CD1c-positive myeloid dendritic cell (primary cell): ENCODE data around the gene SUPT20HL2.
"Not testable (repeated sequence)": the region's sequence is repeated elsewhere in the genome, so short reads cannot be mapped to it uniquely, and the experiment has no call there.

Experiments
- DNase-seq: peaks from one replicate; pipeline ENCODE4 v3.0.0-alpha.2; 2016; ENCODE audit errors: extremely low spot score

The SUPT20HL2 gene

GRCh38 chrX:24314019-24314635, at the start of gene SUPT20HL2:
TSS of gene SUPT20HL2 (minus strand) at chrX:24314069. CDS start at chrX:24313315, 754 bp downstream.
- no peak for DNase-seq

GRCh38 chrX:24362089-24362745, 48.3 kb upstream of the SUPT20HL2 start:
- DNase-seq: not testable (repeated sequence)

GRCh38 chrX:24360272-24360671, 46.4 kb upstream of the SUPT20HL2 start, which contains the start of gene SUPT20HL1:
TSS of gene SUPT20HL1 (plus strand) at chrX:24360639. CDS start at chrX:24362761, 2,122 bp downstream.
- no peak for DNase-seq

DNA sequence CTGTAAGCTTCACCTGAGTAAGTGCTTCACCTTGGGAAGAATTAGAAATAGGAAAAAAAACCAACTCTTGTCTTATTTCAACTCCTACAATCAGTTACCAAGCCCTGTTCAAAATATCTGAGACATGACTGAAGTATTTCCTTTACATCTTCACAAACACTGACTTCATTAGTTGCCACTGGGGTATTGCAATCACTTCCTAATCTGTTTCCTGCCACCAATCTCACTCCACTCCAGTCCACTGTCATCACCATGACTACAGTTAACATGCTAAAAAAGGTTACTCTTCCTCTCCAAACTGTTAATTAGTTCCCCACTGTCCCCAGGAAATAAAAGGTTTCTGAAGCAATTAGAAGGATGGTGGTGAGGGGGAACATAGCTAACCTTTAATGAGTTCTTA, 43.2 kb upstream of the SUPT20HL2 start:
- DNase-seq: no peak

DNA sequence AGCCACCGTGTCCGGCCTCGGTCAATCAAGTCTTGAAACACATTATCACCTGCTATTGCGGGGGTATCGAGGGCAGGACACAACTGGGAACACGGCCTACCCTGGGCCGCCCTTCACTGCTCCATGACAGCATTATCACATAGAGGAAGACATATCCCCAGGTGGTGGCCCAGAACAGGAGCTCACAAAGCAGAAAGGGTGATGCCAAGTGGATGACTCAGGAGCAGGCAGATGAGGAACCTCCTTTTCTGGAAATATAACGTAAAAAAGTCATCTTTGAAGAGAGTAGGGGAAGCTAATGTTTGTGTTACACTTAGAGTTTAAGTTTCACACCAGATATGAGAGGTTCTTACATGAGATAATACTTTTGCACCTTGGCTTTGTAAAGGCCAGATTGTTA, 41.2 kb upstream of the SUPT20HL2 start:
- DNase-seq: no peak

GRCh38 chrX:24350217-24350616, 36.3 kb upstream of the SUPT20HL2 start:
- no peak for DNase-seq

GRCh38 chrX:24347881-24348280, 34.0 kb upstream of the SUPT20HL2 start:
- no peak for DNase-seq

GRCh38 chrX:24343719-24344118, 29.9 kb upstream of the SUPT20HL2 start:
- DNase-seq: no peak

GRCh38 chrX:24341795-24342194, 27.9 kb upstream of the SUPT20HL2 start:
- no peak for DNase-seq

- DNase-seq: no peak
Observed at GRCh38 chrX:24340501-24340900, 26.6 kb upstream of the SUPT20HL2 start.

DNA sequence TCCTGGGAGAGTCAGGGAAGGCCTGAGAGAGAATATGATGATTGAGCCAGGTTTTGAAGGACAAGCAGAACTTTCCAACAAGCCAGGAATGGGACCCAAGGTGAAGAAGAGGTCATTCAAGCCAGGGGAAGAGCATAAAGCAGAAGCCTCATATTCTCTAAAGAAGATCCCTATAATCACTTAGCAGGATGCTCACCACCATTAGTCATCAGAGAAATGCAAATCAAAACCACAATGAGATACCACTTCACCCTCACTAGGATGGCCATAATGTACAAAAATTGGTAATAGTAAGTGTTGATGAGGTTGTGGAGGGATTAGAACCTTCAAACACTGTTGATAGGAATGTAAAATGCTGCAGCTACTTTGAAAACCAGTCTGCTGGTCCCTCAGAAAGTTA, 26.0 kb upstream of the SUPT20HL2 start:
- DNase-seq: no peak

DNA sequence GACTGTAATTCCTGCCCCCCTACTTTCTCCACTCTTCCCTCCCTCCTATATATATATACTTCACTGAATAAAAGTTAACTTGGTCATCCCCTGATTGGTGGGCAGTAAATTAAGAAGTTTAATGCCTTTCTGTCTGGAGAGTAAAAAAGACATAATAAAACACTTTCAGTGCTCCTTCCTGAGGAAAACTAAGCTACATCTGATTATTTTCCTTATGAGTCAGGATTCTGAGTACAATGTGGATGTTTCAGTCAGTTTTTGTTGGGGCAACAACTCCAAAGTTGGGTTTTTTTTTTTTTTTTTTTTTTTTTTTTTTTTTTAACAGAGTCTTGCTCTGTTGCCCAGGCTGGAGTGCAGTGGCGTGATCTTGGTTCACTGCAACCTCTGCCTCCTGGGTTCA, 22.0 kb upstream of the SUPT20HL2 start:
- no peak for DNase-seq

DNA sequence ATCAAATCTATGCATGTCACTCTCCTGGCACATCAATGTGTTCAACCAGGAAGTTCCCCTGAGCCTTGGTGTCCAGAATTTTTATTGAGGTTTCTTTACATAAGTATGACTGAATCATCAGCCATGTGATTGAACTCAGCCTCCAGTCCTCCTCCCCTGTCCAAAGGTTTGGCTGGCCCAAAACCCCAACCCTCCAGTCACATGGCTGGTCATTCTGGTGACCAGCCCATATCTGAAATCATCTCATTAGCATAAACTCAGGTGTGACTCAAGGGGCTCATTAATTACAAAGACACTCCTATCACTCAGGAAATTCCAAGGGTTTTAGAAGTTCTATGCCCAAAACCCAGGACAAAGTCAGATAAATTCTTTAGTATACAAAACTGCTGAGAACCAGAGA, 20.6 kb upstream of the SUPT20HL2 start:
- DNase-seq: no peak

DNA sequence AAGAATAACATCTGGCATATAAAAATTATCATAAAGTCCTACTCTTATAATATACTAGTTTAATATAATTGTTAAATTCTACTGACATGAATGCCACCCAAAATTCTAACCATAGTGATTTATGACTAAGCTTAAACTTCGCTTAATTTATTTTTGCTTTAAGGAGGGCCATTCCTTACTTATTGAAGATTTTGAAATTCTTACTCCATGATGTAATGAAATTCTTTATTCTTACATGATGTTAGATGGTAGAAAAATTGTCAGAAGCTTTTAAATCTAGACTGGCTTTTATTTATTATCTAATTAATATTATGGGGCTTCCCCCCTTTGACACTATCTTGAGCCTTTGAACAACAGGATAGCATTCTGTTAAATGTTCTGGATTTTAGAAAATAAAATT, 19.5 kb upstream of the SUPT20HL2 start:
- DNase-seq: no peak

DNA sequence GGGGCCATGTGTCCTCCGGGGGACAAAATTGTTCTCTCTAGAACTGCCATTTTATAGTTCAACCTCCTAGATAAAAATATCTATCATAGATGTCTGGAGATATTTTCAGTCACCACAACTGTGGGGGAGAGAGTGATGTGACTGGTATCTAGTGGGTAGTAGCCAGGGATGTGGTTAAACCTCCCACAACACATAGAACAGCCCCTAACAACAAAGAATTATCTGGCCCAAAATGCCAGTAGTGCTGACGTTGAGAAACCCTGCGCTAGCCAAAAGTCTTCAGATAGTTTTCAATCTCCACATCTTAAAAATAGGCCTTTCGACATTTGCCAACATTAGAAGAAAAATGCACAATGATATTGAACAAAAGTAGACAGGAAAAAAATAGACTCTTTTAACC, 19.0 kb upstream of the SUPT20HL2 start:
- DNase-seq: no peak

DNA sequence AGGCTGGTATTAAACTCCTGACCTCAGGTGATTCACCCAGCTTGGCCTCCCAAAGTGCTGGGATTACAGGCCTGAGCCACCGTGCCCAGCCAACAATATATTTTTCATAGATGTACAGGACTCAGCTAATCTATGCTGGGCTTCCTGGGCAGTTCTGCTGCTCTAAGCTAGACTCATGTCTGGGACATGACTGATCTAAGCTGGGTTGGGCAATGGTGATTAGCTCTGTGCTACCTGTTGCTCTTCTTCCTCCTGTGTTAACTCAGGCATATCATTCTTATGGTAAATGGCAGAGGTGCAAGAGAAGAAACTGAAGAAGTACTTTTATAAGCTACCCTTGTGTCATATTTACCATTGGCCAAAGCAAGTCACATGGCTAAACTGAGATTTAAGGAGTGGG, 11.4 kb upstream of the SUPT20HL2 start:
- no peak for DNase-seq

DNA sequence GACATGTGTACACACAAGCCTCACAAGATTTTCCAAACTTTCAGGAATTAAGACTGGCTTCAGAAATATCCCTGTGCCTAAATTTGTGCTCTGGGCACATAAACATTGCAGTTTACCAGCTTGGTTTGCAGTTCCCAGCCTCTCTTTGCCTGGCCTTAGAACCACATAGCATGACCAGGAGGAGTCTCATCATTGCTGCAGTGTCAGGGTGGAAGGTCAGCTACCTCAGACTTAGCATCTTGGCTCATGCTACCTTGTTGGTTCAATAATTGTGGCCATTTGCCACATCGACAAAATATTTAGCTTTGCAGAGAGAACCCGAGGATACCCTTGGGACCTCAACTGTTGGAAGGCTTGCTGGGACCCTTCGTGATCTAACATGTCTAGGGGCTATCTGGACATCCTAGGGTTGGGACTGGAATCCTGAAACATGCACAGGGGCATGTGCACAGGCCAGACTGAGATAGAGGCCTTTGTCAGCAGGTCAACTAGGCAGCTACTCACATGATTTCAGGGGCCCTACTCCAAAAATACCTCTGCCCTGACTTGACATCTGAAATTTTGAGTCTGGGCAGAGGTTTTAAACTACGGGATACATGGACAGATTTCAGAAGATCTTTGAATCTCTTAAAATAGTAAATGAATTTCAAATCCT, 8.0 kb upstream of the SUPT20HL2 start:
- DNase-seq: no peak

GRCh38 chrX:24317567-24317966, 3.7 kb upstream of the SUPT20HL2 start:
- DNase-seq: no peak

DNA sequence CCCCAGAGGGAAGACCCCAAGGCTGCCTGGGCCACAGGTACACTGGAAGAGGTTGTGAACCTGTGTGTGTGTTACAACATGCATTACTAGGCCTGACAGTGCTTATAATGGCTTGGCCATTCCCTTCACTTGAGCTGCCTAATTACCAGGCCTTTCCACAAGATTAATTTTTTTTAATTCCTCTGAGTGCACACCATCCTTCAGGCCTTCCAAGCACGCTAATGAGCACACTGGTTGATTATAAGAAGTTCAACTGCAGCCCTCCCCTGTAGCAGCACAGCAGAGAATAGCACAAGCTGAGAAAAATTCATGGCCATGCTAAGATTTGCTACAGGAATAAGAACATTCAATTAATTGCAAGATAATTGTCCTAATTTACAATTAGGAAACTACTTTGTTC, 2.2 kb upstream of the SUPT20HL2 start:
- no peak for DNase-seq

DNA sequence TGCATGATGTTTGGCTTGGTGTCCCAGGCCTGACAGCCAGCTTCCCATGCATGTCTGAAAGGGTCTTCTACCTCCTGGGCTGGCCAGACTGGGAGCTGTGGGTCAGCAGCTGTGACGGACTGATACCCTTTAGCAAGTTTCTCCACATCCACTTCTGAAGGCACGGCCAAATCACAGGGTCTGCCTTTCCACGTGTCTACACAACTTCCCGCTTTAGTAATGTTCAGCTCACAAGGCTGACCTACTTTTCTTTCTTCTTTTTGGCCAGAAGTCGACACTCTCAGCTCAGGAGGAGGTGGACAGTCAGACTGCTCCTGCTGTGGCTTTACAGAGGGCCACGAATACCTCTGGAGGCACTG, 1.6 kb downstream of the SUPT20HL2 start:
- not testable (repeated sequence) for DNase-seq

DNA sequence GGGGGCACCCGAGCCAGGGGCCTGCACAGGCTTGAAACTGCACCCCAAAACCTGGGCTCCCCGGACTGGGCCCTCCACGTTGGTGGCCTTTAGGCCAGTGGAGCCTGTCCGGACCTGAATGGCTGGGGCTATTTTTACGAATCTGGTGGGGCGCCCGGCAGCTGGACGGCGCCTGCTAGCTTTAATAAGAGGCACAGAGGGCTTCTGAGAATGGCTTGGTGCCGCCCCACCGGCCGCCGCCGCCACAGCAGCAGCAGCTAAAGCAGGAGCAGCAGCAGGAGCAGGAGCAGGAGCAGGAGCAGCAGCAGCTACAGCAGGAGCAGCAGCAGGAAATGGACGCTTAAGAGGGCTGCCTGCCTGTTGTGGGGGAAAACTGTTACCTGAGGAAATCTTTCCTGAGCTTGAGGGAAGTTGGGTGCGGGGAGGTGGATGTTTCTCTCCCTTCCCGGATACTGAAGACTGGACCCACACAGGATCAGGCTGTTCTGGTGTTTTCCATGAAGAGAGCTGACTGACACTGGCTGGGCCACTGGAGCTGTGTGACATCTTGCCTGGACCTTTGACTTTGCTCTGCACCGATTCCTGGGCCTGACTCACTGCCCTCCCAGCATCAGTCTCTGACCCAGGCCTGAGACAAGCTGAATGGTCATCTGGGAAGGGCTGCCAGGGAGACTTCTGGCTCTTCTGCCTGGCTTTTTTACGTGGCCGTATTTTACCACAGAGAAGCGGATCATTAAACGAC, 2.2 kb downstream of the SUPT20HL2 start:
- DNase-seq: not testable (repeated sequence)

DNA sequence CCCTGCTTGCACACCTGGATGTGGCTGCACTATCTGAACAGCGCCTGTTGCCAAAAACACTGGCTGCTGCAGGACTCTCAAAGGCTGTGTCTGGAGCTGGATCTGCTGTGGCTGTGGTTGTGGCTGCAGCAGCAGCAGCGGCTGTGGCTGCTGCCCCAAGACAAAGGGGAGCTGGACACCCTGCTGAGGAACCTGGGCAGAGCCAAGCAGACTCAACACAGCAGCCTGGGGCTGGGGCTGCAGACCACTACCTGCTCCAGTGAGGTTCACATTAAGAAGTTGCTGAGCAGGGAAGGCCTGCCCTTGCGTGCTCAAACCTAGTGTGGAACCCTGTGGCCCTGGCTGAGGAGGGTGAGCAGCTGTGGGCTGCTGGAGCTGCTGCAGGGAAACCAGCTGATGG, 3.0 kb downstream of the SUPT20HL2 start:
- not testable (repeated sequence) for DNase-seq
